B cell (primary cell): ENCODE results near the gene FAM107A. TPM values are rescaled to one million over a fixed set of nuclear protein-coding genes. Genes with fewer than 3 reads are reported as not detected.

ENCODE experiments used
- ATAC-seq: fragments of 200-7000 bp; cut with Tn5 transposase; one replicate; pipeline ENCODE4 v1.10.0; 2021; ENCODE audit warnings: low read depth, mild to moderate bottlenecking, moderate number of reproducible peaks, moderate library complexity
- CTCF ChIA-PET: fragments of 350-600 bp; sonication (Branson Sonifier 250); formaldehyde crosslinking; loops from one replicate; lab custom pipeline; 2021; ENCODE audit warnings: antibody characterized with exemption, inconsistent platforms; lab: Charles Lee
- POLR2A ChIA-PET: fragments of 350-600 bp; sonication (Branson Sonifier 250); formaldehyde crosslinking; loops from one replicate; lab custom pipeline; 2021; ENCODE audit warnings: antibody characterized with exemption; lab: Charles Lee
- DNase-seq: peaks from one replicate; pipeline ENCODE4 v3.0.0; 2013
- H2AFZ ChIP-seq: 2 replicates; pipeline ENCODE4 v1.6.1; 2012; ENCODE audit warnings: mild to moderate bottlenecking, low read depth, low read length; ENCODE audit not compliant: insufficient read depth, poor library complexity, severe bottlenecking
- H3K27ac ChIP-seq, 2 donors: 1 replicate in 1 of 2; 2 replicates in 1 of 2; pipeline ENCODE4 v1.5.1; 2012 to 2013; ENCODE audit warnings: low read length in 2 of 2, mild to moderate bottlenecking in 2 of 2, moderate library complexity in 1 of 2
- H3K27me3 ChIP-seq, 4 experiments: fragments of 200-600 bp in 1 of 4; sonication (generic) in 1 of 4; replicated peaks in 1 of 4; 1 replicate in 2 of 4; 2 replicates in 2 of 4; pipeline versions ENCODE4 v1.6.1 to v1.7.0; 2013 to 2016; ENCODE audit warnings: low read length in 3 of 4, mild to moderate bottlenecking in 2 of 4, mixed read lengths in 1 of 4, moderate library complexity in 1 of 4; ENCODE audit not compliant: insufficient read depth in 4 of 4, control insufficient read depth in 3 of 4; ENCODE audit errors: control extremely low read depth in 1 of 4
- H3K36me3 ChIP-seq, 2 experiments: replicated peaks in 1 of 2; 1 replicate in 1 of 2; 2 replicates in 1 of 2; pipeline versions ENCODE4 v1.6.1 to v1.7.1; 2013; ENCODE audit warnings: low read length in 1 of 2; ENCODE audit not compliant: insufficient read depth in 2 of 2, control insufficient read depth in 1 of 2; ENCODE audit errors: control extremely low read depth in 1 of 2, extremely low read depth in 1 of 2
- H3K4me1 ChIP-seq, 2 donors: fragments of 200-600 bp in 1 of 2; sonication (generic) in 1 of 2; 1 replicate in 1 of 2; 2 replicates in 1 of 2; pipeline versions ENCODE4 v1.5.1 to v1.6.1; 2013 to 2017; ENCODE audit warnings: low read length in 2 of 2; ENCODE audit not compliant: control insufficient read depth in 2 of 2, insufficient read depth in 2 of 2
- H3K4me2 ChIP-seq: replicated peaks from 2 replicates; pipeline ENCODE3; 2012; ENCODE audit warnings: mild to moderate bottlenecking, low read depth, low read length; ENCODE audit not compliant: poor library complexity, severe bottlenecking
- H3K4me3 ChIP-seq, 5 experiments: fragments of 200-600 bp in 1 of 5; sonication (generic) in 1 of 5; 1 replicate in 3 of 5; 2 replicates in 2 of 5; pipeline versions ENCODE4 v1.5.1 to v1.7.0; 2011 to 2016; ENCODE audit warnings: low read length in 4 of 5, mild to moderate bottlenecking in 4 of 5, low read depth in 2 of 5, control low read depth in 1 of 5, moderate library complexity in 1 of 5; ENCODE audit not compliant: insufficient read depth in 1 of 5; ENCODE audit errors: control extremely low read depth in 1 of 5, extremely low read depth in 1 of 5
- H3K79me2 ChIP-seq: fragments of 200-600 bp; sonication (generic); one replicate; pipeline ENCODE4 v1.6.0; 2016; ENCODE audit warnings: low read length; ENCODE audit not compliant: control insufficient read depth, insufficient read depth
- H3K9ac ChIP-seq: fragments of 200-600 bp; sonication (generic); 2 replicates; pipeline ENCODE4 v1.6.1; 2017; ENCODE audit warnings: mild to moderate bottlenecking, low read length, moderate library complexity
- H3K9me3 ChIP-seq, 3 donors: one replicate each; pipeline versions ENCODE4 v1.6.1 to v1.7.1; 2013; ENCODE audit warnings: low read length in 2 of 3; ENCODE audit not compliant: control insufficient read depth in 2 of 3, insufficient read depth in 1 of 3; ENCODE audit errors: control extremely low read depth in 1 of 3
- H4K20me1 ChIP-seq: 2 replicates; pipeline ENCODE4 v1.6.0; 2012; ENCODE audit warnings: mild to moderate bottlenecking, low read length; ENCODE audit not compliant: insufficient read depth, control insufficient read depth, poor library complexity, severe bottlenecking
- H3K27ac Mint-ChIP-seq: one replicate; pipeline ENCODE4 v1.8.0; 2021; ENCODE audit warnings: mixed read lengths
- H3K27me3 Mint-ChIP-seq: one replicate; pipeline ENCODE4 v1.8.0; 2021; ENCODE audit warnings: mixed read lengths
- H3K4me1 Mint-ChIP-seq: one replicate; pipeline ENCODE4 v1.8.0; 2021; ENCODE audit warnings: mixed read lengths
- H3K4me3 Mint-ChIP-seq: one replicate; pipeline ENCODE4 v1.8.0; 2021; ENCODE audit warnings: mixed read lengths
- H3K9me3 Mint-ChIP-seq: one replicate; pipeline ENCODE4 v1.8.0; 2022; ENCODE audit warnings: mixed read lengths; ENCODE audit not compliant: insufficient read depth
- CTCF ChIP-seq: fragments of 200-600 bp; IDR thresholded peaks from one replicate; pipeline ENCODE4 v1.8.0; 2022; ENCODE audit warnings: antibody characterized with exemption, mild to moderate bottlenecking
- EZH2 ChIP-seq: IDR thresholded peaks from 2 replicates; pipeline ENCODE4 v1.6.1; 2012; ENCODE audit warnings: borderline replicate concordance, low read depth, mild to moderate bottlenecking, moderate library complexity, low read length; ENCODE audit not compliant: insufficient read depth, poor library complexity, severe bottlenecking
- WGBS: methylation state at CpG from one replicate; pipeline ENCODE4 v1.1.5; 2013; ENCODE audit warnings: missing lambda C conversion rate; ENCODE audit not compliant: insufficient coverage; 5-methylcytosine and 5-hydroxymethylcytosine counted together
- intact Hi-C: fragments of 100-400 bp; cut with micrococcal nuclease; formaldehyde crosslinking; loops from one replicate; pipeline ENCODE4 v1.10.0; 2022
- polyA plus RNA-seq: library from polyadenylated mRNA; depleted of rRNA; stranded (reverse); fragments of >200 nt; gene quantifications from 2 replicates; pipeline ENCODE4 v1.2.3, GENCODE V29; 2012
- total RNA-seq, 2 donors: library from RNA; stranded (reverse); fragments of 120-200 nt in 1 of 2; gene quantifications; 1 replicate in 1 of 2; 2 replicates in 1 of 2; pipeline versions ENCODE4 v1.2.3 to v1.2.4, GENCODE V29; 2013 to 2022

The FAM107A gene
- total and polyA plus RNA-seq, 2 donors (not counting 1 experiment from before 2014, with no cell fraction given), result not detected

- Histone ChIP-seq H3K9me3 (no peaks in the 10 kb centered on the region), H3K4me1 (no peaks in the 10 kb centered on the region), H3K27me3 (peaks cover 0 to 8% (median 0%) of the 10 kb centered on the region in 4 experiments), H3K36me3 (no peaks in the 10 kb centered on the region), H3K4me3 (no peak overlapping the region), H3K4me2 (no peak overlapping the region), H3K27ac (no peak overlapping the region), H3K9ac (no peak overlapping the region), H2AFZ (no peak overlapping the region), H4K20me1 (no peaks in the 10 kb centered on the region), H3K79me2 (no peaks in the 10 kb centered on the region)
- intact Hi-C loops, result no loop called here
- Mint-ChIP-seq H3K27me3 (peaks cover 7% of the 10 kb centered on the region), H3K9me3 (no peaks in the 10 kb centered on the region), H3K4me1 (peaks cover under 1% of the 10 kb centered on the region), H3K4me3 (no peak overlapping the region), H3K27ac (no peak overlapping the region)
- ChIA-PET POLR2A (no interaction called here), CTCF (interaction anchor here (1.4 to 10.3 kb wide), 2 partner anchors 10 to 67 kb away, joined by 4 to 85 read pairs; no protein-coding TSS in a partner anchor)
- 96% methylated on average over 6 of the region's 6 CpGs for WGBS
- DNase-seq (no peak), ATAC-seq (no peak)
- no peak for TF ChIP-seq EZH2
- TF ChIP-seq CTCF, result no peak
Observed at GRCh38 chr3:58563386-58564035, 13.7 kb downstream of the FAM107A start.

DNA sequence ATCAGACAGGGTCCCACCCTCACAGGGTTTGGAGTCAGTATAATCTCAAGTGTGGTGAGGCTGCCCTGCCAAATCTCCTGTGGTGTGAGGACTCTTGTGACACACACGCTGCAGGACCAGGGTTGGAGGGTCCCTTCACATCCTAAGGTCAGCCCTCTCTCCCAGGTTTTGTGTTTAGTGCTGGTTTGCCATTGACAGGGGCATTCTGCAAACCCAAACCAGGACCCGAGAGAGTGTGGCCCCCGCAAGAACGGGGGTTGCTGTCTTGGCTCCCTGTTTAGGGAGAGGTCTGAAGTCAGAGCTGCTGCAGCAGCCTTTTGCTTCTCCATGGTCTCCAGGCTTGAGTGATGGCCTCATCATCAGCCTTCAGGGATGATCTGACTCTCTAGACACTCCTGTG lies 14.7 kb downstream of the FAM107A start:
- 98% methylated on average over 3 of the region's 4 CpGs for WGBS
- H3K9ac ChIP-seq, result no peak overlapping the region
- Mint-ChIP-seq H3K9me3 (no peaks in the 10 kb centered on the region), H3K4me3 (no peak overlapping the region), H3K4me1 (no peaks in the 10 kb centered on the region), H3K27ac (no peak overlapping the region), H3K27me3 (peaks cover 11% of the 10 kb centered on the region)
- H3K4me2 ChIP-seq, result no peak overlapping the region
- no peak for ATAC-seq
- H3K4me1 ChIP-seq, result no peaks in the 10 kb centered on the region
- H3K27me3 ChIP-seq, result peaks cover 0 to 8% (median 0%) of the 10 kb centered on the region in 4 experiments
- intact Hi-C loops, result no loop called here
- H3K36me3 ChIP-seq, result no peaks in the 10 kb centered on the region
- H3K79me2 ChIP-seq, result no peaks in the 10 kb centered on the region
- no peak overlapping the region for H3K27ac ChIP-seq
- DNase-seq, result no peak
- no peaks in the 10 kb centered on the region for H3K9me3 ChIP-seq
- no peaks in the 10 kb centered on the region for H4K20me1 ChIP-seq
- H2AFZ ChIP-seq, result no peak overlapping the region
- no peak for TF ChIP-seq CTCF
- no peak for TF ChIP-seq EZH2
- H3K4me3 ChIP-seq, result no peak overlapping the region
- ChIA-PET POLR2A (no interaction called here), CTCF (no interaction called here)
